H9 (cell line): Measurements from ENCODE around the gene MUC15. TPM values are rescaled to one million over a fixed set of nuclear protein-coding genes. Genes with fewer than 3 reads are reported as not detected.

Experiments
- DNase-seq: peaks from one replicate; pipeline ENCODE4 v3.0.0-alpha.2; 2017
- H2AFZ ChIP-seq: one replicate; pipeline ENCODE4 v1.6.1; 2013; ENCODE audit warnings: mild to moderate bottlenecking, low read length, control low read depth, moderate library complexity
- H2AK5ac ChIP-seq: 2 replicates; pipeline ENCODE4 v1.6.1; 2013; ENCODE audit warnings: low read length, control low read depth, mixed read lengths; ENCODE audit not compliant: insufficient read length
- H2BK120ac ChIP-seq: one replicate; pipeline ENCODE4 v1.6.1; 2013; ENCODE audit warnings: low read depth, mild to moderate bottlenecking, low read length, control low read depth, inconsistent platforms; ENCODE audit not compliant: poor library complexity, severe bottlenecking
- H2BK12ac ChIP-seq: 2 replicates; pipeline ENCODE4 v1.6.1; 2013; ENCODE audit warnings: low read length, control low read depth, mixed read lengths, low read depth; ENCODE audit not compliant: insufficient read length
- H2BK15ac ChIP-seq: 2 replicates; pipeline ENCODE4 v1.6.1; 2013; ENCODE audit warnings: low read depth, low read length, control low read depth
- H2BK20ac ChIP-seq: one replicate; pipeline ENCODE4 v1.6.1; 2013; ENCODE audit warnings: low read depth, mild to moderate bottlenecking, low read length, control low read depth, inconsistent platforms; ENCODE audit not compliant: poor library complexity, severe bottlenecking
- H2BK5ac ChIP-seq: 2 replicates; pipeline ENCODE4 v1.6.1; 2013; ENCODE audit warnings: low read length, control low read depth, mixed read lengths; ENCODE audit not compliant: insufficient read length
- H3K14ac ChIP-seq: 2 replicates; pipeline ENCODE4 v1.6.1; 2013; ENCODE audit warnings: low read length, control low read depth; ENCODE audit not compliant: insufficient read depth
- H3K18ac ChIP-seq: 2 replicates; pipeline ENCODE4 v1.6.1; 2013; ENCODE audit warnings: low read depth, mild to moderate bottlenecking, mixed read lengths, low read length, control low read depth; ENCODE audit not compliant: insufficient read length
- H3K23ac ChIP-seq: 2 replicates; pipeline ENCODE4 v1.6.1; 2013; ENCODE audit warnings: low read length, control low read depth, mixed read lengths, low read depth; ENCODE audit not compliant: insufficient read length
- H3K23me2 ChIP-seq: 2 replicates; pipeline ENCODE4 v1.6.1; 2013; ENCODE audit warnings: low read depth, mild to moderate bottlenecking, mixed read lengths, low read length, control low read depth; ENCODE audit not compliant: insufficient read length, poor library complexity, severe bottlenecking
- H3K27ac ChIP-seq: 2 replicates; pipeline ENCODE4 v1.5.1; 2013; ENCODE audit warnings: low read length, control low read depth, mixed read lengths, low read depth; ENCODE audit not compliant: insufficient read length
- H3K27me3 ChIP-seq: 2 replicates; pipeline ENCODE4 v1.6.1; 2013; ENCODE audit warnings: low read length, control low read depth, inconsistent platforms; ENCODE audit not compliant: insufficient read depth
- H3K4ac ChIP-seq: 2 replicates; pipeline ENCODE4 v1.6.1; 2013; ENCODE audit warnings: low read depth, mild to moderate bottlenecking, control low read depth, inconsistent platforms, low read length, moderate library complexity
- H3K4me1 ChIP-seq: 2 replicates; pipeline ENCODE4 v1.6.1; 2013; ENCODE audit warnings: low read length, control low read depth, inconsistent platforms; ENCODE audit not compliant: insufficient read depth
- H3K4me2 ChIP-seq: 2 replicates; pipeline ENCODE4 v1.6.1; 2013; ENCODE audit warnings: low read length, control low read depth, mixed read lengths; ENCODE audit not compliant: insufficient read length, insufficient read depth
- H3K56ac ChIP-seq: 2 replicates; pipeline ENCODE4 v1.6.1; 2013; ENCODE audit warnings: low read depth, mild to moderate bottlenecking, mixed read lengths, low read length, control low read depth; ENCODE audit not compliant: insufficient read length
- H3K79me1 ChIP-seq: 2 replicates; pipeline ENCODE4 v1.6.1; 2013; ENCODE audit warnings: low read depth, mild to moderate bottlenecking, moderate library complexity, low read length, control low read depth, inconsistent platforms; ENCODE audit not compliant: insufficient read depth, poor library complexity, severe bottlenecking
- H3K79me2 ChIP-seq: 2 replicates; pipeline ENCODE4 v1.6.1; 2013; ENCODE audit warnings: low read length, control low read depth, inconsistent platforms; ENCODE audit not compliant: insufficient read depth
- H3K9ac ChIP-seq: 2 replicates; pipeline ENCODE4 v1.6.1; 2013; ENCODE audit warnings: low read length, control low read depth, mixed read lengths; ENCODE audit not compliant: insufficient read length; ENCODE audit errors: extremely low read depth
- H3K9me3 ChIP-seq: one replicate; pipeline ENCODE4 v1.6.1; 2013; ENCODE audit warnings: low read depth, low read length, inconsistent platforms; ENCODE audit not compliant: control insufficient read depth
- H3T11ph ChIP-seq: one replicate; pipeline ENCODE4 v1.6.1; 2013; ENCODE audit warnings: mild to moderate bottlenecking, low read length, control low read depth, inconsistent platforms
- H4K20me1 ChIP-seq: one replicate; pipeline ENCODE4 v1.6.1; 2013; ENCODE audit not compliant: control insufficient read depth, insufficient read length, insufficient read depth
- H4K5ac ChIP-seq: 2 replicates; pipeline ENCODE4 v1.6.1; 2013; ENCODE audit warnings: low read depth, mild to moderate bottlenecking, mixed read lengths, low read length, control low read depth; ENCODE audit not compliant: insufficient read length
- H4K8ac ChIP-seq: replicated peaks from 2 replicates; pipeline ENCODE4 v1.6.1; 2013; ENCODE audit warnings: low read length, control low read depth, mixed read lengths, low read depth; ENCODE audit not compliant: insufficient read length
- H4K91ac ChIP-seq: 2 replicates; pipeline ENCODE4 v1.6.1; 2013; ENCODE audit warnings: low read depth, mild to moderate bottlenecking, moderate library complexity, mixed read lengths, low read length, control low read depth; ENCODE audit not compliant: insufficient read length
- H3K27ac Mint-ChIP-seq, 3 experiments: 2 replicates in 2 of 3; 3 replicates in 1 of 3; pipeline ENCODE4 v1.8.0; 2020 to 2021; ENCODE audit warnings: mixed read lengths in 3 of 3, mild to moderate bottlenecking in 1 of 3, moderate library complexity in 1 of 3
- H3K27me3 Mint-ChIP-seq: 2 replicates; pipeline ENCODE4 v1.8.0; 2021; ENCODE audit warnings: low read depth, mild to moderate bottlenecking, moderate library complexity, mixed read lengths
- H3K36me3 Mint-ChIP-seq, 3 experiments: 2 replicates in 2 of 3; 3 replicates in 1 of 3; pipeline ENCODE4 v1.8.0; 2020 to 2021; ENCODE audit warnings: low read depth in 3 of 3, mixed read lengths in 3 of 3; ENCODE audit not compliant: insufficient read depth in 1 of 3
- H3K4me1 Mint-ChIP-seq, 2 experiments: 2 replicates each; pipeline ENCODE4 v1.8.0; 2020; ENCODE audit warnings: mixed read lengths in 2 of 2
- H3K4me3 Mint-ChIP-seq, 2 experiments: 2 replicates in 1 of 2; 3 replicates in 1 of 2; pipeline ENCODE4 v1.8.0; 2020 to 2021; ENCODE audit warnings: mild to moderate bottlenecking in 2 of 2, mixed read lengths in 2 of 2, moderate library complexity in 1 of 2
- H3K9me3 Mint-ChIP-seq, 2 experiments: 2 replicates in 1 of 2; 3 replicates in 1 of 2; pipeline ENCODE4 v1.8.0; 2020; ENCODE audit warnings: mild to moderate bottlenecking in 2 of 2, mixed read lengths in 2 of 2, moderate library complexity in 1 of 2
- WGBS: extraction: QIAGEN DNeasy Blood & Tissue Kit; methylation state at CpG from one replicate; pipeline ENCODE4 v1.1.7; 2013; ENCODE audit warnings: missing lambda C conversion rate, low lambda C conversion rate, mixed read lengths; ENCODE audit not compliant: insufficient read length; ENCODE audit errors: extremely low coverage; 5-methylcytosine and 5-hydroxymethylcytosine counted together
- total RNA-seq: library from RNA; stranded (reverse); gene quantifications from 2 replicates; pipeline ENCODE4 v1.2.1, GENCODE V29; 2021
- TF ChIP-seq, protein P1 (sequence below): fragments of 200-600 bp; sonication (generic); conservative IDR thresholded peaks from 3 replicates; pipeline ENCODE4 v1.8.0; 2021; ENCODE audit warnings: antibody characterized with exemption, mild to moderate bottlenecking

The MUC15 gene
- total RNA-seq, 1 experiment from 2014 or later, result not detected

GRCh38 chr11:26557666-26558065 is 14.4 kb downstream of the MUC15 start:
- no peaks in the 10 kb centered on the region for H4K20me1 ChIP-seq
- H3K23me2 ChIP-seq, result no peaks in the 10 kb centered on the region
- no peaks in the 10 kb centered on the region; a peak in 1 of 7 replicates for H3K36me3 Mint-ChIP-seq

More at GRCh38 chr11:26557666-26558065, 14.4 kb downstream of the MUC15 start:
- DNase-seq, result no peak
- no peaks in the 10 kb centered on the region for H3K9me3 Mint-ChIP-seq
- no peak overlapping the region for H3K27ac Mint-ChIP-seq
- no peak overlapping the region for H3K14ac ChIP-seq
- no CpG with 5 or more reads among the region's 3 CpGs for WGBS
- H3K9me3 ChIP-seq, result no peaks in the 10 kb centered on the region
- no peaks in the 10 kb centered on the region for H3K4me1 ChIP-seq
- no peak overlapping the region for H4K5ac ChIP-seq
- no peak overlapping the region for H3K9ac ChIP-seq
- H3K4me3 Mint-ChIP-seq, result no peak overlapping the region
- H3K4me1 Mint-ChIP-seq, result peaks cover 4% of the 10 kb centered on the region in 2 experiments
- H2BK20ac ChIP-seq, result no peak overlapping the region
- no peak overlapping the region for H3K18ac ChIP-seq
- H2BK15ac ChIP-seq, result no peak overlapping the region
- no peak overlapping the region for H4K91ac ChIP-seq
- no peak overlapping the region for H3K27ac ChIP-seq
- no peak overlapping the region for H3K23ac ChIP-seq
- H2AK5ac ChIP-seq, result no peak overlapping the region
- TF ChIP-seq, protein P1, sequence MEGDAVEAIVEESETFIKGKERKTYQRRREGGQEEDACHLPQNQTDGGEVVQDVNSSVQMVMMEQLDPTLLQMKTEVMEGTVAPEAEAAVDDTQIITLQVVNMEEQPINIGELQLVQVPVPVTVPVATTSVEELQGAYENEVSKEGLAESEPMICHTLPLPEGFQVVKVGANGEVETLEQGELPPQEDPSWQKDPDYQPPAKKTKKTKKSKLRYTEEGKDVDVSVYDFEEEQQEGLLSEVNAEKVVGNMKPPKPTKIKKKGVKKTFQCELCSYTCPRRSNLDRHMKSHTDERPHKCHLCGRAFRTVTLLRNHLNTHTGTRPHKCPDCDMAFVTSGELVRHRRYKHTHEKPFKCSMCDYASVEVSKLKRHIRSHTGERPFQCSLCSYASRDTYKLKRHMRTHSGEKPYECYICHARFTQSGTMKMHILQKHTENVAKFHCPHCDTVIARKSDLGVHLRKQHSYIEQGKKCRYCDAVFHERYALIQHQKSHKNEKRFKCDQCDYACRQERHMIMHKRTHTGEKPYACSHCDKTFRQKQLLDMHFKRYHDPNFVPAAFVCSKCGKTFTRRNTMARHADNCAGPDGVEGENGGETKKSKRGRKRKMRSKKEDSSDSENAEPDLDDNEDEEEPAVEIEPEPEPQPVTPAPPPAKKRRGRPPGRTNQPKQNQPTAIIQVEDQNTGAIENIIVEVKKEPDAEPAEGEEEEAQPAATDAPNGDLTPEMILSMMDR, result no peak
- no peak overlapping the region for H4K8ac ChIP-seq
- H2AFZ ChIP-seq, result no peak overlapping the region
- H3K79me2 ChIP-seq, result no peaks in the 10 kb centered on the region
- H3K27me3 Mint-ChIP-seq, result no peaks in the 10 kb centered on the region
- H3K4ac ChIP-seq, result no peak overlapping the region
- no peak overlapping the region for H2BK12ac ChIP-seq
- no peak overlapping the region for H3K56ac ChIP-seq
- H3K4me2 ChIP-seq, result no peak overlapping the region
- no peak overlapping the region for H2BK120ac ChIP-seq
- H3T11ph ChIP-seq, result no peak overlapping the region
- H2BK5ac ChIP-seq, result no peak overlapping the region
- H3K79me1 ChIP-seq, result no peaks in the 10 kb centered on the region
- H3K27me3 ChIP-seq, result no peaks in the 10 kb centered on the region
